Astrocyte of the spinal cord (primary cell): ENCODE data around the gene ENOX2.

Source experiments
- DNase-seq: peaks from one replicate; pipeline ENCODE4 v3.0.0; 2011; ENCODE audit warnings: low read depth, low spot score
- H3K4me3 ChIP-seq: 2 replicates; pipeline ENCODE4 v1.5.1; 2011; ENCODE audit warnings: low read depth, mild to moderate bottlenecking, low read length, moderate library complexity
- CTCF ChIP-seq: IDR thresholded peaks from 2 replicates; pipeline ENCODE4 v1.5.1; 2012; ENCODE audit warnings: low read depth, mild to moderate bottlenecking, low read length, inconsistent platforms
- in situ Hi-C: cut with HindIII; loops from 2 replicates; pipeline ENCODE4 v1.10.0; 2017; ENCODE audit warnings: low sequenced_read_pairs

The ENOX2 gene

GRCh38 chrX:130615941-130616340, 287.1 kb downstream of the ENOX2 start:
- TF ChIP-seq CTCF: no peak
- in situ Hi-C loops: no loop called here
- DNase-seq: no peak
- H3K4me3 ChIP-seq: no peak overlapping the region

DNA sequence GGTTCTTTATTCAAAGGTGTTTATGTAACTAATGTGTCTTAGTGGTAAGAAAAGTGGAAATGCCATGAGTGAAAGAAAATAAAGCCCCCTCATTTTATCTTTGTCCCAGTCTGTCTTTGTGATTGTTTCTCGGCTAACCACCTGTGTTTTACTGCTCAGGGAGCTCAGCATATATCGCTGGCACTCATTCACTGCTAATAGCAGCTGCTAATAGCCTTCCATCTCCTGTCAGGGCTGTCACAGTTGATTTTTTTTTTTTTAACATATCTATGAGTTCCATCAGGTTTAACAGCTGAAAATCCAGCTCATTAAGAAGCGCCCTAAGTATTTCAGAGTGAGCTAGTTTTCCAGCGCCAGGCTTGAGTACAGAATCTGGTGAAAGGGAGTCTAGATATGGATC, 295.6 kb downstream of the ENOX2 start:
- DNase-seq: no peak
- in situ Hi-C loops: no loop called here
- H3K4me3 ChIP-seq: no peak overlapping the region
- TF ChIP-seq CTCF: no peak

DNA sequence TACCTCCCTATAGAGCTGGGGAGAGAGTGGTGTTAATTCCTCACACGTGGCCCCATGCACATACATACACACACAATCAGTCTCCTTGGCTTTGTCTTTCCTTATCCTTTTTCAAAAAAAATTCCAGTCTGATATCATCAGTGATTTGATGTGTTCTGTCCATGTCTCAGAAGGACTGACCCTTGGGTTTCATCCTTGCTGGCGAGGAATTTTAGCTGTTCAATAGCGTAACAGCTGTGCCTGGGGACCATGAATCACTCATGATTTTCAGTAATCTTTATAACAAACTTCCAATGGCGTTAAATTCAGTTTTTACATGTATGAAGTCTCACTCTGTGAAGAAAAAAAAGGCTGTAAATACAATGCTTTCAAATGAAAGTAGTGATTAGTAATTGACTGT, 296.6 kb downstream of the ENOX2 start:
- no peak for DNase-seq
- no peak overlapping the region for H3K4me3 ChIP-seq
- in situ Hi-C loops: no loop called here
- no peak for TF ChIP-seq CTCF

DNA sequence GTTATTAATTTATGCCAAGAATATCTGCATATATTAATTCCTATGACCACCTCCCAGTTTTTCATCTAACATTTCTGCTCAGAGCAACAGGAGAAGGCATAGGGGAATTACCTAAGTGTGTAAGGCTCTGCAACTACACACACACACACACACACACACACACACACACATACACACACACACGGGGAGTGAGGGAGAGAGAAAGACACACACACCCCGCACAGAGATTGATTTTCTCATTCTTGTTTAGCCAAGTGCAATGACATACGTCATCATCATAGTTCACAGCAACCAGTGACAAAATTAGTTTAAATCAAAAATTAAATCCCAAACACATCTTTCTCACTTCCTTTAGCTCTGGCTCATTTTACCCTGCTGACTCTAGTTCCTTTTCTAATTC, 298.1 kb downstream of the ENOX2 start:
- TF ChIP-seq CTCF: no peak
- H3K4me3 ChIP-seq: no peak overlapping the region
- DNase-seq: no peak
- in situ Hi-C loops: no loop called here

GRCh38 chrX:130594453-130594916, 308.5 kb downstream of the ENOX2 start:
- in situ Hi-C loops: no loop called here
- no peak for TF ChIP-seq CTCF
- no peak for DNase-seq
- H3K4me3 ChIP-seq: no peak overlapping the region

- no peak overlapping the region for H3K4me3 ChIP-seq
- in situ Hi-C loops: no loop called here
- no peak for DNase-seq
- TF ChIP-seq CTCF: no peak
These were observed 309.1 kb downstream of the ENOX2 start for GRCh38 chrX:130593911-130594310.

DNA sequence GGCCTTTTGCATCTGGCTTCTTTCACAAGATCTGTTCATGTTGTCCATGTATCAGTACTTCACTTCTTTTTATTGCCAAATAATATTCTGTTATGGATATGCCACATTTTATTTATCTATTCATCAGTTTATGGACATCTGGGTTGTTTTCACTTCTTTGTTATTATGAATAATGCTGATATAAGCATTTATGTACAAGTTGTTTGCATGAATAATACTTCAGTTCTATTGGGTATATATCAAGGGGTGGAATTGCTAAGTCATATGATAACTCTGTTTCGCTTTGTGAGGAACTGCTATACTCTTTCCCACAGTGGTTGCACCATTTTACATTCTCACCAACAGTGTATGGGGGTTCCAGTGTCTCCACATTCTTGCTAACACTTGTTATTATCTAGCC, 310.8 kb downstream of the ENOX2 start:
- no peak for TF ChIP-seq CTCF
- H3K4me3 ChIP-seq: no peak overlapping the region
- DNase-seq: no peak
- in situ Hi-C loops: no loop called here
